GM19463 (cell line): Measurements from ENCODE around the gene CAPRIN1.
A peak's percentile ranks its signal among the peaks of the same experiment; 100 is the strongest.
"Not testable (repeated sequence)": the region's sequence is repeated elsewhere in the genome, so short reads cannot be mapped to it uniquely, and the experiment has no call there.

ENCODE experiments used
- ATAC-seq: cut with Tn5 transposase; IDR thresholded peaks from one replicate; pipeline ENCODE4 v1.9.1; 2021; ENCODE audit warnings: mild to moderate bottlenecking, moderate library complexity; ENCODE audit not compliant: unreplicated experiment

The CAPRIN1 gene

GRCh38 chr11:34084637-34085036 lies 33.1 kb downstream of the CAPRIN1 start:
- ATAC-seq: no peak

DNA sequence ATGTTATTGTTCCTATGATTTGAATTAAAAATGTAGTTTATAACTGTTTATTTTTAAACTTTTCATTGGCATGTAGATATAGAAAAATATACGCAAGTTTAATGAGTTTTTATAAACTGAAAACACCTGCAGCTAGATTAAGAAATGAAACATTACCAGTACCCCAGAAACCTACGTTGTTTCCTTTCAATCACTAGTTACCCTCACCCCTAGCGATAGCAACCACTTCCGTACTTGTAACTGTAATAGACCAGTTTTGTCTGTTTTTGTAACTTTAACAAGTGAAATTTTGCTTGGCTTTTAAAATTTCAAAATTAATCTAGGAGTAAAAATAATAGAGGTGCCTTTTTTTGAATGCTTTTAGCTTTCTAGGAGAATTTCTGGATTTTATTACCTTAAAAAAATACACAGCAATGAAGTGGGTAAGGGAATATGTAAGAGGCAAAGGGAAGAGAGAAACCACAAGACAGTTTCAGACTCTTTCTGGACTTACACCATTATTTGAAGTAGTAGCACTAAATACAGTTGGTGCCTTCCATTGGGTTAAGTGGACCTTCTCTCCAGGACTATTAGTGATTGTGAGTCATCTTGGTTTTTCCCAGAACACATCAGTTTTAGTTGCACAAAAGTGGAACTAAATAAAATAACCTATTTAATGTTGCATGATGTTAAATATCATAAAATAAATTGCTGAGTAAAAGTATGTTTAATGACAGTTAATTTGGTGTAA lies 35.2 kb downstream of the CAPRIN1 start:
- no peak for ATAC-seq

- ATAC-seq: no peak
These were observed 40.3 kb downstream of the CAPRIN1 start for GRCh38 chr11:34091825-34092224.

DNA sequence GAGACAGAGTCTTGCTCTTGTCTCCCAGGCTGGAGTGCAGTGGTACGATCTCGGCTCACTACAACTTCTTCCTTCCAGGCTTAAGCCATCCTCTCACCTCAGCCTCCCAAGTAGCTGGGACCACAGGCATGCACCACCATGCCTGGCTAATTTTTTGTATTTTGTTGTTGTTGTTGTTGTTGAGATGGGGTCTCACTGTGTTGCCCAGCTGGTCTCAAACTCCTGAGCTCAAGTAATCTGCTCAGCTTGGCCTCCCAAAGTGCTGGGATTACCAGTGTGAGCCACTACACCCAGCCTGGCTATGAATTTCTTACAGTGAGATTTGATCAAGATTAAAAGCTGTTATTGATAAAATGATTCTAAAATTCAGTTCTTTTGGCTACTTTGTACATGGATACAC lies 43.4 kb downstream of the CAPRIN1 start:
- ATAC-seq: not testable (repeated sequence)

GRCh38 chr11:34098813-34099212 lies 47.3 kb downstream of the CAPRIN1 start:
- ATAC-seq: no peak

DNA sequence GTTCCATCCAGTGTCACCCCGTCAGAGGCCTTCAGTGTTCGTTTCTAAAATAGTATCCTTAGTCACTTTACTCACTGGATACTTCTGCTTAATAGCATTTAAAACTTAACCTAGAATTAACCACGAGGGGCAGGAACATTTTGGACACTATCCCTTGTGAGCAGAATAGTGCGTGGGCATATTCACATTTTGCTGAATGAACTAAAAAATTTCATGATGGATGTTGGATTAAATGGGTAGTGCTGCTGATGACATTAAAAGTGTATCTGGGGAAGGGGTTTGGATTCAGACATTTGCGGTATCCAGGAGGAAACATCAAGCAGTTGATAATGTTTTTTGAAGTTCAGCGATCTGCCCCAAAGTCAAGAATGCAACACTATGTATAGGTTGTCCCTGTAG lies 53.1 kb downstream of the CAPRIN1 start:
- no peak for ATAC-seq

GRCh38 chr11:34105079-34105956 lies 53.8 kb downstream of the CAPRIN1 start, which contains the start of gene NAT10:
Gene NAT10 (plus strand): TSS chr11:34105629. CDS start chr11:34108226, 2,597 bp downstream.
- peak; percentile 92 for ATAC-seq

GRCh38 chr11:34105957-34106504 lies 54.5 kb downstream of the CAPRIN1 start:
- no peak for ATAC-seq

- no peak for ATAC-seq
These were observed 60.3 kb downstream of the CAPRIN1 start for GRCh38 chr11:34111722-34112270.

DNA sequence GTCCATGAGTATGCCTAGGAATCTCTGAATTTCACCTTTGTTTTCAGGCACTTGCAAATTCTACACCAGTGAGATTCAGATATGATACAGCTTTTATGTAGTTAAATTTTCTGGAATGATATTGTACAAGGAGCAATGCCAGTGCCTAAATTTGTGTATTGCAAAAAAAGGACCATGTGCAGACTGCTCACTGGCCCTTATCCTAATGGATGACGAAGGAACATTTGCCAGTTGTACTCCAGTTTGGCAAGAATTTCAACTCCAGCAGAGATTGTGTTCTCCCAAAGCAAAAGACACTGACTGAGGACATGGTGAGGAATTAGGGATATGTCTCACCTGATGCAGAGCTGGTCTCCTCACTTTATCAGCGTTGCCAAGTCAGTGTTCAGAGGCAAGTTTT lies 62.5 kb downstream of the CAPRIN1 start:
- no peak for ATAC-seq

DNA sequence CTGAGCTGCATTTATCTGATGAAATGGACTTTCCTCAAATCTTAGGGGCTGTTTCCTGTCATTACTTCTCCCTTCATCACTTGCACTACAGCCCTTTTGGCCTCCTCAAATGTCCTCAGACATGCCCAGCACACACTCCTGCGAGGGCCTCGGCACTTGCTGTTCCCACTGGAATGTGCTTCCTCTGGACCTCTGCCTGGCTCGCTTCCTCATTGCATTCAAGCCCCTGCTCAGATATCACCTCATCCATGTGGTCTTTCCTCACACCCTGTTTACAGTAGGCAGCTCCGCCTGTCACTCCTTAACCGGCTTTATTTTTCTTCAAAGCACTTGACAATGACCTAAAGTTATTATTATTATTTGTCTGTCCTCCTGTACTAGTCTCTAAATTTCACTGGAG lies 62.9 kb downstream of the CAPRIN1 start:
- no peak for ATAC-seq

- ATAC-seq: no peak
These were observed 69.1 kb downstream of the CAPRIN1 start for GRCh38 chr11:34120651-34121050.

- ATAC-seq: no peak
These were observed 73.5 kb downstream of the CAPRIN1 start for GRCh38 chr11:34124885-34125668.

GRCh38 chr11:34126959-34127848 lies 75.7 kb downstream of the CAPRIN1 start:
- no peak for ATAC-seq

GRCh38 chr11:34128824-34129223 lies 77.3 kb downstream of the CAPRIN1 start:
- ATAC-seq: no peak

GRCh38 chr11:34132261-34132965 lies 80.9 kb downstream of the CAPRIN1 start:
- no peak for ATAC-seq

- peak; percentile 53 for ATAC-seq
These were observed 83.2 kb downstream of the CAPRIN1 start for GRCh38 chr11:34134765-34135164.

DNA sequence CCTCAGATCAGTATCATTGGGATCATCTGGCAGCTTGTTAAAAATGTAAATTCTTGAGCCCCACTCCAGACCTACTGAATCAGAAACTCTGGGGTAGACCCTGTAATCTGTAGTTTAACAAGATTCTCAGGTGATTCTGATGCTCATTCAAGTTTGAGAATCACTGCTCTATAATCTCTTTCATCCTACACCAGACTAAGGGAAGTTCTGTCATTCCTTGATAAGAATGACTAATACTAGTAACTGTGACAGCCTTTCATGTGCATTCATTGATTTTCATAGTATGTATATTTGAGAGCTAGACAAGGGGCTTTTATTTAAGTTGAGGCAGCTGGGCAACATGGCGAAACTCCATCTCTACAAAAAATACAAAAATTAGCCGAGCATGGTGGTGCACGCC lies 83.9 kb downstream of the CAPRIN1 start:
- no peak for ATAC-seq

- no peak for ATAC-seq
These were observed 84.9 kb downstream of the CAPRIN1 start for GRCh38 chr11:34136420-34136819.
